Esophagus muscularis mucosa (tissue), 4 donors: ENCODE data around the gene RSRC1.

ENCODE experiments used
- EP300 ChIP-seq: sonication (generic); formaldehyde crosslinking; IDR thresholded peaks from one replicate; pipeline ENCODE4 v1.6.1; 2017; ENCODE audit warnings: antibody characterized with exemption
- POLR2A ChIP-seq: fragments of 450-650 bp; IDR thresholded peaks from one replicate; pipeline ENCODE4 v1.6.1; 2017; ENCODE audit warnings: antibody characterized with exemption, moderate library complexity, mild to moderate bottlenecking, low read depth
- POLR2AphosphoS5 ChIP-seq, 2 donors: sonication (generic); formaldehyde crosslinking; IDR thresholded peaks; one replicate each; pipeline ENCODE4 v1.6.1; 2017; ENCODE audit warnings: antibody characterized with exemption in 2 of 2
- TF ChIP-seq, protein P1 (sequence below), 3 experiments: fragments of 200-600 bp in 2 of 3; fragments of 450-650 bp in 1 of 3; sonication (generic) in 2 of 3; IDR thresholded peaks; one replicate each; pipeline ENCODE4 v1.5.1; 2017 to 2019; ENCODE audit warnings: antibody characterized with exemption in 3 of 3, mild to moderate bottlenecking in 2 of 3, moderate library complexity in 1 of 3

DNA sequence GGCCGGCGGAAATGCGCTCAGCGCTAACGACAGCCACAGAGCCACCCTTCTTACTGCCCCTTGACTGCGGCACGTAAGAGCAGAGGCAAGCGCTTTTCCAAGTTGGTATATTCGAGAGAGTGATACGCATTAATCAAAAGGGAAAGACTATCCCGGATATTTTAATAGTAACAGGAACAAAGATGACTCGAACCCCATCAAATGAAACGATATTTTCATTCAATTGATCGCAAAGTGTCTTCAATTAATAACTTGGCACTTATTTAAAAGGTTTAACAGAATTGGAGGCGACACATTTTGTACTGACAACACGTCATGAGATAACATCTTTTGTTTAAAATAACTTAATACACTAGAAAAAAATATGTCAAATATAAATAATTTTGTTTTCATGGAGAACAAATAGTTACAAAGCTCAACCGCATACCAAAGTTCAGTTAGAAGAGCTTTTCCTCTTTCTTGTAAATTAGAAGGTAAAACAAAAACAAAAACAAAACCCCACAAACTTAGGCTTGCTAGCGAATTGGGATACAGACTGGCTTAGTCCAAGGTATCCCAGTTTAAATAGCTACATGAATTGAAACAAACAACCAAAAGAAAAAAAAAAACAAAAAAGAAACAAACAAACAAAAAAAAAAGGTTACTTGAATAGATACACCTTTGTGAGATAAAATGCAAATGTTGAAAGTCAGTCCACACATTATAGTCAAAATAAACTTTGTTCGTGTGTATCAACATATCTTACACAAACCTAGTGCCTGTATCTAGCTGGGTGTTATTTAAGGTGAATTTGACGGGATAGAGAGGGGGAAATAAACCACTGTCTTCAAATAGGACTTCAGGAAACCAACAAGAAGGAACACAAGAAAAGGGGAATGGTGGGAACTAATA lies 13.8 kb upstream of the RSRC1 start:
- TF ChIP-seq, protein P1, sequence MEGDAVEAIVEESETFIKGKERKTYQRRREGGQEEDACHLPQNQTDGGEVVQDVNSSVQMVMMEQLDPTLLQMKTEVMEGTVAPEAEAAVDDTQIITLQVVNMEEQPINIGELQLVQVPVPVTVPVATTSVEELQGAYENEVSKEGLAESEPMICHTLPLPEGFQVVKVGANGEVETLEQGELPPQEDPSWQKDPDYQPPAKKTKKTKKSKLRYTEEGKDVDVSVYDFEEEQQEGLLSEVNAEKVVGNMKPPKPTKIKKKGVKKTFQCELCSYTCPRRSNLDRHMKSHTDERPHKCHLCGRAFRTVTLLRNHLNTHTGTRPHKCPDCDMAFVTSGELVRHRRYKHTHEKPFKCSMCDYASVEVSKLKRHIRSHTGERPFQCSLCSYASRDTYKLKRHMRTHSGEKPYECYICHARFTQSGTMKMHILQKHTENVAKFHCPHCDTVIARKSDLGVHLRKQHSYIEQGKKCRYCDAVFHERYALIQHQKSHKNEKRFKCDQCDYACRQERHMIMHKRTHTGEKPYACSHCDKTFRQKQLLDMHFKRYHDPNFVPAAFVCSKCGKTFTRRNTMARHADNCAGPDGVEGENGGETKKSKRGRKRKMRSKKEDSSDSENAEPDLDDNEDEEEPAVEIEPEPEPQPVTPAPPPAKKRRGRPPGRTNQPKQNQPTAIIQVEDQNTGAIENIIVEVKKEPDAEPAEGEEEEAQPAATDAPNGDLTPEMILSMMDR (IDR thresholded peaks at IDR 0.05) = no peak
- TF ChIP-seq POLR2A (no peak), EP300 (no peak), POLR2AphosphoS5 (IDR thresholded peaks at IDR 0.05) (no peak)
